SK-N-SH treated with all-trans-retinoic acid at 6 μM for 48 hours (cell line): ENCODE data around the gene CNTN4.

ENCODE experiments used
- CREB5 ChIP-seq: fragments of 250-450 bp; sonication (Bioruptor Pico); IDR thresholded peaks from 2 replicates; pipeline ENCODE4 v1.5.1; 2020; ENCODE audit warnings: low read depth, mild to moderate bottlenecking, moderate library complexity
- PATZ1 ChIP-seq: fragments of 250-450 bp; sonication (Bioruptor Pico); IDR thresholded peaks from 2 replicates; pipeline ENCODE4 v1.8.0; 2020; ENCODE audit warnings: mild to moderate bottlenecking, moderate library complexity, borderline replicate concordance
- PPARA ChIP-seq: fragments of 250-450 bp; sonication (Bioruptor Pico); IDR thresholded peaks from 2 replicates; pipeline ENCODE4 v1.5.0; 2020; ENCODE audit warnings: mild to moderate bottlenecking, borderline replicate concordance
- ZNF70 ChIP-seq: fragments of 450-650 bp; formaldehyde crosslinking; IDR thresholded peaks from 2 replicates; pipeline ENCODE4 v1.5.0; 2020; ENCODE audit warnings: mild to moderate bottlenecking, moderate library complexity

- no peak for TF ChIP-seq PATZ1 (CRISPR knock-in tag)
- TF ChIP-seq PPARA (CRISPR knock-in tag): no peak
- TF ChIP-seq ZNF70 (CRISPR knock-in tag): no peak
- no peak for TF ChIP-seq CREB5 (CRISPR knock-in tag)
Measured at GRCh38 chr3:2153053-2153452, 54.4 kb downstream of the CNTN4 start.
